CD14-positive monocyte (primary cell): ENCODE data around the gene CRIM1. TPM values are rescaled to one million over a fixed set of nuclear protein-coding genes. Genes with fewer than 3 reads are reported as not detected.

Experiments used
- DNase-seq, 3 donors: peaks; one replicate each; pipeline ENCODE4 v3.0.0-alpha.2; 2011 to 2022
- H2AFZ ChIP-seq: 2 replicates; pipeline ENCODE4 v1.6.0; 2012; ENCODE audit warnings: mild to moderate bottlenecking, low read depth, low read length, inconsistent platforms; ENCODE audit not compliant: insufficient read depth, poor library complexity, severe bottlenecking
- H3K27ac ChIP-seq, 2 donors: 1 replicate in 1 of 2; 2 replicates in 1 of 2; pipeline ENCODE4 v1.5.1; 2012 to 2013; ENCODE audit warnings: low read length in 2 of 2, control low read depth in 1 of 2, inconsistent platforms in 1 of 2, low read depth in 1 of 2, mild to moderate bottlenecking in 1 of 2
- H3K27me3 ChIP-seq, 2 donors: one replicate each; pipeline versions ENCODE4 v1.6.0 to v1.6.1; 2011 to 2013; ENCODE audit warnings: low read length in 2 of 2; ENCODE audit not compliant: control insufficient read depth in 2 of 2, insufficient read depth in 2 of 2
- H3K36me3 ChIP-seq, 2 donors: replicated peaks in 1 of 2; 1 replicate in 1 of 2; 2 replicates in 1 of 2; pipeline versions ENCODE4 v1.5.1 to v1.6.1; 2012 to 2013; ENCODE audit warnings: low read length in 2 of 2, control low read depth in 1 of 2, inconsistent platforms in 1 of 2, mild to moderate bottlenecking in 1 of 2; ENCODE audit not compliant: insufficient read depth in 2 of 2, control insufficient read depth in 1 of 2
- H3K4me1 ChIP-seq, 2 donors: 1 replicate in 1 of 2; 2 replicates in 1 of 2; pipeline versions ENCODE4 v1.5.1 to v1.6.1; 2012 to 2013; ENCODE audit warnings: low read length in 2 of 2, control low read depth in 1 of 2, inconsistent platforms in 1 of 2, mild to moderate bottlenecking in 1 of 2, moderate library complexity in 1 of 2; ENCODE audit not compliant: insufficient read depth in 2 of 2, control insufficient read depth in 1 of 2
- H3K4me2 ChIP-seq: replicated peaks from 2 replicates; pipeline ENCODE3; 2012; ENCODE audit warnings: low read length, moderate library complexity, mild to moderate bottlenecking; ENCODE audit not compliant: poor library complexity, severe bottlenecking; ENCODE audit errors: extremely low read depth
- H3K4me3 ChIP-seq, 3 experiments: fragments of 200-600 bp in 1 of 3; sonication (generic) in 1 of 3; replicated peaks in 1 of 3; 1 replicate in 2 of 3; 2 replicates in 1 of 3; pipeline ENCODE4 v1.5.1; 2011 to 2013; ENCODE audit warnings: low read length in 3 of 3, mild to moderate bottlenecking in 3 of 3, control low read depth in 2 of 3, low read depth in 2 of 3, inconsistent platforms in 1 of 3, moderate library complexity in 1 of 3
- H3K79me2 ChIP-seq: 2 replicates; pipeline ENCODE4 v1.6.0; 2012; ENCODE audit warnings: mild to moderate bottlenecking, control low read depth, inconsistent platforms, low read length, moderate library complexity; ENCODE audit not compliant: insufficient read depth
- H3K9ac ChIP-seq: 2 replicates; pipeline ENCODE4 v1.6.0; 2017; ENCODE audit warnings: low read length, mild to moderate bottlenecking; ENCODE audit not compliant: insufficient read depth, poor library complexity, severe bottlenecking
- H3K9me3 ChIP-seq, 2 donors: replicated peaks in 1 of 2; 1 replicate in 1 of 2; 2 replicates in 1 of 2; pipeline versions ENCODE4 v1.5.1 to v1.6.1; 2012 to 2013; ENCODE audit warnings: low read length in 2 of 2, control low read depth in 1 of 2; ENCODE audit not compliant: control insufficient read depth in 1 of 2, insufficient read depth in 1 of 2
- H4K20me1 ChIP-seq: 2 replicates; pipeline ENCODE4 v1.6.0; 2012; ENCODE audit warnings: mild to moderate bottlenecking, low read length, control low read depth, moderate library complexity; ENCODE audit not compliant: insufficient read depth
- H3K27ac Mint-ChIP-seq, 7 donors: one replicate each; pipeline ENCODE4 v1.8.0; 2020; ENCODE audit warnings: mild to moderate bottlenecking in 7 of 7, mixed read lengths in 7 of 7, moderate library complexity in 6 of 7, inconsistent platforms in 2 of 7
- H3K27me3 Mint-ChIP-seq, 3 donors: one replicate each; pipeline ENCODE4 v1.8.0; 2021 to 2022; ENCODE audit warnings: low read depth in 3 of 3, mild to moderate bottlenecking in 3 of 3, mixed read lengths in 3 of 3, moderate library complexity in 3 of 3, inconsistent platforms in 1 of 3
- H3K36me3 Mint-ChIP-seq, 2 donors: one replicate each; pipeline ENCODE4 v1.8.0; 2020; ENCODE audit warnings: mixed read lengths in 2 of 2, inconsistent platforms in 1 of 2, mild to moderate bottlenecking in 1 of 2
- H3K4me1 Mint-ChIP-seq: one replicate; pipeline ENCODE4 v1.8.0; 2020; ENCODE audit warnings: mild to moderate bottlenecking, mixed read lengths
- H3K4me3 Mint-ChIP-seq, 2 donors: one replicate each; pipeline ENCODE4 v1.8.0; 2020; ENCODE audit warnings: mild to moderate bottlenecking in 2 of 2, mixed read lengths in 2 of 2, moderate library complexity in 1 of 2
- H3K9me3 Mint-ChIP-seq, 7 donors: one replicate each; pipeline ENCODE4 v1.8.0; 2020 to 2022; ENCODE audit warnings: mixed read lengths in 7 of 7, mild to moderate bottlenecking in 6 of 7, moderate library complexity in 6 of 7, inconsistent platforms in 2 of 7
- WGBS: methylation state at CpG from one replicate; pipeline ENCODE4 v1.1.5; 2013; ENCODE audit warnings: missing lambda C conversion rate; ENCODE audit not compliant: insufficient coverage; 5-methylcytosine and 5-hydroxymethylcytosine counted together
- intact Hi-C, 2 donors: fragments of 100-400 bp; cut with micrococcal nuclease; formaldehyde crosslinking; loops; one replicate each; pipeline versions ENCODE4 v1.15.0 to v1.15.1; 2023
- polyA plus RNA-seq, 3 donors: library from polyadenylated mRNA; depleted of rRNA in 1 of 3; unstranded in 2 of 3; stranded (reverse) in 1 of 3; fragments of 300-500 nt in 2 of 3; fragments of >200 nt in 1 of 3; fragmentation: Illumina TruSeq in 2 of 3; gene quantifications; 1 replicate in 2 of 3; 2 replicates in 1 of 3; pipeline ENCODE4 v1.2.3, GENCODE V29; 2012 to 2021
- TF ChIP-seq, protein P1 (sequence below): fragments of 200-600 bp; IDR thresholded peaks from one replicate; pipeline ENCODE4 v1.8.0; 2022; ENCODE audit warnings: antibody characterized with exemption, mild to moderate bottlenecking

Gene CRIM1
- polyA plus RNA-seq, 3 donors: 0.08 to 0.27 TPM; not detected in 1

DNA sequence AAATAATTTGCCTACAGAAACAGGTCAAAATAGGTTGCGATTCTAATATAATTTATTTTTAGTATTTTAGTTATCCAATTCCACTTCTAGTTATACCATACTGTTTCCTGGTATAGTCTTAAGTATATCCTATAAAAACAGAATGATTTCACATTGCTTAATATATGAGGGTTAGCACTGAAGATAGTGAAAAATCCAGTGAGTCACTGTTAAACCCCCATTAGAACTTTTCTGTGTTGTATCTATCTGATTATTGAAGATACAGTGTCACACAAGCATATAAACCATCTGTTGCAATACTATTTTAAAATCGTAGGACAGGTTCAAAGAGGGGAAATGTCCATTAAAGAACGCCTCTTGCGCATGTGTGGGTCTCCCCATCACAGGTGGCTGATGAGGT is 132.4 kb downstream of the CRIM1 start:
- Histone ChIP-seq H3K4me1 (no peaks in the 10 kb centered on the region), H3K27ac (no peak overlapping the region), H2AFZ (no peak overlapping the region), H3K9me3 (no peaks in the 10 kb centered on the region), H3K4me2 (no peak overlapping the region), H3K4me3 (no peak overlapping the region), H3K9ac (no peak overlapping the region), H4K20me1 (no peaks in the 10 kb centered on the region), H3K79me2 (no peaks in the 10 kb centered on the region), H3K27me3 (no peaks in the 10 kb centered on the region), H3K36me3 (no peaks in the 10 kb centered on the region)
- Mint-ChIP-seq H3K4me1 (no peaks in the 10 kb centered on the region), H3K4me3 (no peak overlapping the region), H3K9me3 (peaks cover 0 to 3% (median 0%) of the 10 kb centered on the region in 7 donors), H3K27me3 (no peaks in the 10 kb centered on the region), H3K27ac (no peak overlapping the region), H3K36me3 (no peaks in the 10 kb centered on the region)
- 80% methylated on average over 1 of the region's 4 CpGs for WGBS
- intact Hi-C loops: no loop called here
- TF ChIP-seq, protein P1, sequence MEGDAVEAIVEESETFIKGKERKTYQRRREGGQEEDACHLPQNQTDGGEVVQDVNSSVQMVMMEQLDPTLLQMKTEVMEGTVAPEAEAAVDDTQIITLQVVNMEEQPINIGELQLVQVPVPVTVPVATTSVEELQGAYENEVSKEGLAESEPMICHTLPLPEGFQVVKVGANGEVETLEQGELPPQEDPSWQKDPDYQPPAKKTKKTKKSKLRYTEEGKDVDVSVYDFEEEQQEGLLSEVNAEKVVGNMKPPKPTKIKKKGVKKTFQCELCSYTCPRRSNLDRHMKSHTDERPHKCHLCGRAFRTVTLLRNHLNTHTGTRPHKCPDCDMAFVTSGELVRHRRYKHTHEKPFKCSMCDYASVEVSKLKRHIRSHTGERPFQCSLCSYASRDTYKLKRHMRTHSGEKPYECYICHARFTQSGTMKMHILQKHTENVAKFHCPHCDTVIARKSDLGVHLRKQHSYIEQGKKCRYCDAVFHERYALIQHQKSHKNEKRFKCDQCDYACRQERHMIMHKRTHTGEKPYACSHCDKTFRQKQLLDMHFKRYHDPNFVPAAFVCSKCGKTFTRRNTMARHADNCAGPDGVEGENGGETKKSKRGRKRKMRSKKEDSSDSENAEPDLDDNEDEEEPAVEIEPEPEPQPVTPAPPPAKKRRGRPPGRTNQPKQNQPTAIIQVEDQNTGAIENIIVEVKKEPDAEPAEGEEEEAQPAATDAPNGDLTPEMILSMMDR: no peak
- DNase-seq: no peak

DNA sequence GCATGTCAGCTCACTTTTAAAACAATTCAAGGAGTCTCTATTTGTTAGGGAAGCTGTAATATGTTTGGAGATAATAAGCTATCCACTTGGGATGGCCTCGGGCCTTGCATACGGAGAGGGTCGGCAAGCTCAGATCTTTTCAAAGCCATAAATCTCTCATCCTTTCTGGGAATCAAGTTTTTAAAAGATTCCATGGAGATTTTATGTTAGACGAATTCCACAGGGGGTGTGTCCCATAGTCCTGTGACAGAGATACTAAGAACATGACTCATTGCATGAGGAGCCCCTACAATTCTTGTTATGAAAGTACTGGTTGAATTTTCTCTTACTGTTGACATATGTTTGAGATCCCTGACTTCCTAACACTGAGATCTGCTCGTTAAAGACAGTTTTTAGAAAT is 133.7 kb downstream of the CRIM1 start:
- Histone ChIP-seq H3K4me1 (no peaks in the 10 kb centered on the region), H3K36me3 (no peaks in the 10 kb centered on the region), H3K9ac (no peak overlapping the region), H3K27ac (no peak overlapping the region), H4K20me1 (no peaks in the 10 kb centered on the region), H3K79me2 (no peaks in the 10 kb centered on the region), H3K4me3 (no peak overlapping the region), H3K4me2 (no peak overlapping the region), H3K27me3 (no peaks in the 10 kb centered on the region), H2AFZ (no peak overlapping the region), H3K9me3 (no peaks in the 10 kb centered on the region)
- no peak for DNase-seq
- Mint-ChIP-seq H3K4me3 (no peak overlapping the region), H3K27me3 (no peaks in the 10 kb centered on the region), H3K36me3 (no peaks in the 10 kb centered on the region), H3K27ac (no peak overlapping the region), H3K9me3 (peaks cover 0 to 3% (median 0%) of the 10 kb centered on the region in 7 donors), H3K4me1 (no peaks in the 10 kb centered on the region)
- no CpG with 5 or more reads among the region's 5 CpGs for WGBS
- TF ChIP-seq, protein P1: no peak
- intact Hi-C loops: no loop called here
